VCaP (cell line): ENCODE results near the gene PERM1.
"Not testable (repeated sequence)": the region's sequence is repeated elsewhere in the genome, so short reads cannot be mapped to it uniquely, and the experiment has no call there.

Source experiments
- H3K27ac ChIP-seq: fragments of 450-650 bp; 2 replicates; pipeline ENCODE4 v1.5.1; 2017
- TF ChIP-seq, protein P1 (sequence below): fragments of 450-650 bp; conservative IDR thresholded peaks from 2 replicates; pipeline ENCODE4 v1.5.1; 2017; ENCODE audit warnings: mild to moderate bottlenecking, moderate library complexity

Gene PERM1

DNA sequence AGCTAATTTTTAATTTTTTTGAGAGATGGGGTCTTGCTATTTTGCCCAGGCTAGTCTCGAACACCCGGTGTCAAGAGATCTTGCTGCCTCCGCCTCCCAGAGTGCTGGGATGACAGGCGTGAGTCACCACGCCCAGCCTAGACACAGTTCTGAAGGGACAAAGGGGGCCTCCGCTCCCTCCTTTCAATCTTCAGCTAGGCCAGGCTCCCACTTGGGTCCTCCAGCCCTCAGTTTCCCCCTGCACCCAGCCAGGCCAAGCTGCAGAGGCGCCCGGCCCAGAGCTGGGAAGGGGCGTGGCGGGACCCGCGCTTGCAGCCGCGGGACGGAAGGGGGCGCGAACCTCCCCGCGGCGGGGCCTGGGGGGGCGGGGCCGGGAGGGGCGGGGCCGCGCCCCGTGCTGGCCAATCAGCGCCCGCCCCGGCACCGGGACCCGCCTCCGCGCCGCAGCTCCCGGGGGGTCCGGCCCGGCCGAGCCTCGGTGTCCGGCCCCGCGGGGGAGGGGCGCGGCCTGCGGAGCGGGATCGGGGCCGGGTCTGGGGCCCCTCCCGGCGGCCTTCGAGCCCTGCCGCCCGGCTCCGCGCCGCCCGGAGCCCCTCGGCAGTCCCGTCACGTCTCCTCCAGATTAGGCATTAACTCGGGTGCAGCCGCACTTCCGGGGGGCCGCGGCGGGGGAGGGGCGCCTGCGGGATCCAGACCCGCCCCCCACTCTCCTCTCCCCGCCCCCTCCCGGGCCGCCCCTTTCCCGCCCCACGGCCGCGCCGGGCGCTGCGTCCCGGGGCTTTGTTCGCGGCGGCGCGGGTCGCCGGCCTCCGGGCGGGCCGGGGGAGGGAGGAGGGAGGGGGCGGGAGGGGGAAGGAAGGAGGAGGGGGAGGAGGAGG, 37.5 kb upstream of the PERM1 start:
- peak overlapping the region; percentile 86 for H3K27ac ChIP-seq
- TF ChIP-seq, protein P1, sequence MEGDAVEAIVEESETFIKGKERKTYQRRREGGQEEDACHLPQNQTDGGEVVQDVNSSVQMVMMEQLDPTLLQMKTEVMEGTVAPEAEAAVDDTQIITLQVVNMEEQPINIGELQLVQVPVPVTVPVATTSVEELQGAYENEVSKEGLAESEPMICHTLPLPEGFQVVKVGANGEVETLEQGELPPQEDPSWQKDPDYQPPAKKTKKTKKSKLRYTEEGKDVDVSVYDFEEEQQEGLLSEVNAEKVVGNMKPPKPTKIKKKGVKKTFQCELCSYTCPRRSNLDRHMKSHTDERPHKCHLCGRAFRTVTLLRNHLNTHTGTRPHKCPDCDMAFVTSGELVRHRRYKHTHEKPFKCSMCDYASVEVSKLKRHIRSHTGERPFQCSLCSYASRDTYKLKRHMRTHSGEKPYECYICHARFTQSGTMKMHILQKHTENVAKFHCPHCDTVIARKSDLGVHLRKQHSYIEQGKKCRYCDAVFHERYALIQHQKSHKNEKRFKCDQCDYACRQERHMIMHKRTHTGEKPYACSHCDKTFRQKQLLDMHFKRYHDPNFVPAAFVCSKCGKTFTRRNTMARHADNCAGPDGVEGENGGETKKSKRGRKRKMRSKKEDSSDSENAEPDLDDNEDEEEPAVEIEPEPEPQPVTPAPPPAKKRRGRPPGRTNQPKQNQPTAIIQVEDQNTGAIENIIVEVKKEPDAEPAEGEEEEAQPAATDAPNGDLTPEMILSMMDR, result peak; percentile 89

DNA sequence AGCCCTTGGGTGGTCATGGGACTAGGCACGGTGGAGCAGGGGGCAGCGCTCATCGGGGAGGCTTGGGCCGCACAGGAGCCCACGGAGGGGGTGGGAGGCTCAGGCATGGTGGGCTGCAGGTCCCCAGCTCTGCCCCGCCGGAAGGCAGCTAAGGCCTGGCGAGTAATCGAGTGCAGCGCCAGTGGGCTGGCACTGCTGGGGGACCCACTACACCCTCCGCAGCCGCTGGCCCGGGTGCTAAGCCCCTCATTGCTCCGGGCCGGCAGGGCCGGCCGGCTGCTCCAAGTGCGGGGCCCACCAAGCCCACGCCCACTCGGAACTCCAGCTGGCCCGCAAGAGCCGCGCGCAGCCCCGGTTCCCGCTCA, 36.4 kb upstream of the PERM1 start:
- H3K27ac ChIP-seq, result not testable (repeated sequence)

DNA sequence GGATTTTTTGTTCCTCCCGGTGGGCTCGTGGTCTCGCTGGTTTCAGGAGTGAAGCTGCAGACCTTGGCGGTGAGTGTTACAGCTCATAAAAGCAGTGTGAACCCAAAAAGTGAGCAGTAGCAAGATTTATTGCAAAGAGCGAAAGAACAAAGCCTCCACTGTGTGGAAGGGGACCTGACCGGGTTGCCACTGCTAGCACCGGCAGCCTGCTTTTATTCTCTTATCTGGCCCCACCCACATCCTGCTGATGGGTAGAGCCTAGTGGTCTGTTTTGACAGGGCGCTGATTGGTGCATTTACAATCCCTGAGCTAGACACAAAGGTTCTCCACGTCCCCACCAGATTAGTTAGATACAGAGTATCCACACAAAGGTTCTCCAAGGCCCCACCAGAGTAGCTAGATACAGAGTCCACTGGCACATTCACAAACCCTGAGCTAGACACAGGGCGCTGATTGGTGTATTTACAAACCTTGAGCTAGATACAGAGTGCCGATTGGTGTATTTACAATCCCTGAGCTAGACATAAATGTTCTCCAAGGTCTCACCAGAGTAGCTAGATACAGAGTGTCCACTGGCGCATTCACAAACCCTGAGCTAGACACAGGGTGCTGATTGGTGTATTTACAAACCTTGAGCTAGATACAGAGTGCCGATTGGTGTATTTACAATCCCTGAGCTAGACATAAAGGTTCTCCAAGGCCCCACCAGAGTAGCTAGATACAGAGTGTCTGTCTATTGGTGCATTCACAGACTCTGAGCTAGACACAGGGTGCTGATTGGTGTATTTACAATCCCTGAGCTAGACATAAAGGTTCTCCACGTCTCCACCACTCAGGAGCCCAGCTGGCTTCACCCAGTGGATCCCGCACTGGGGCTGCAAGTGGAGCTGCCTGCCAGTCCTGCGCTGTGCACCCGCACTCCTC, 35.8 kb upstream of the PERM1 start:
- not testable (repeated sequence) for H3K27ac ChIP-seq

DNA sequence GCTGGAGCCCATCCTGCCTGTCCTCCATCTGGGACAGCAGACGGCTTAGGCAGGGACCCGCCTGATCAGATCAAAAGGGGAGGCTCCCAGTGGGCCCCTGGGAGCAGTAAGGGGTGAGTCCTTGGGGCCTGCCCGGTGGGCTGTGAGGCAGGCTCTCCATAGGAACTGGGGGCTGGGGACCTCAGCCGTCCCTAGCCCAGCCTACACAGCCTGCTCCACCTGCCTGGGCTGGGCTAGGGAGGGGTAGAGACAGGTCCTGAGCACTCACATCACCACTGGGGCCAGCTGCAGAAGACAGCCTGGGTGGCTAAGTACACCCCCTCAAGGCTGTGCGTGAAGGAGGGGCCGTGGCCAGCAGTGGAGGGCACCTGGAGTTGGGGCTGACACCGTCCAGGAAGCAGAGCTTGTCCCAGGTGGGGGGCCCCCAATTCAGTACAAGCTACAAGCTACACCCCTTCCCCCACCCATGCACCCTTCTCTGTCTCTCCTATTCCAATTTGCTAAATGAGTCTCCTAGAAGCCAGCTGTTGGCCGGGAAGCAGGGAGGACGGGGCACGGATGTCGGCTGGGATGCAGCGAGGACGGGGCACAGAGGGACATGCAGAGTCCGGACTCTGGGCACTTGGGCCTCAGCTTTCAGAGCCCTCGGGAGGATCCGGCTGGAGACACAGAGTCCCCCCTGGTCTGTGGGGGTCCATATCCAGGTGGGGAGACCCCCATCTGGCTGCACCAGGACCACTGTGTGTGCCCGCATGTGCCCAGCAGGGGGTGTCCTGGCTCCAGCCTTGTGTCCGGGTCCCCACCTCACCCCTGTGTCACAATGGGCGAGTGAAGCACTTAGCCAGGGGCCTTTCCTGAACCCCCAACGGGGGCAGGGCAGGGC, 33.1 kb upstream of the PERM1 start:
- peak overlapping the region; percentile 81 for H3K27ac ChIP-seq
- TF ChIP-seq, protein P1, result peak; percentile 60

DNA sequence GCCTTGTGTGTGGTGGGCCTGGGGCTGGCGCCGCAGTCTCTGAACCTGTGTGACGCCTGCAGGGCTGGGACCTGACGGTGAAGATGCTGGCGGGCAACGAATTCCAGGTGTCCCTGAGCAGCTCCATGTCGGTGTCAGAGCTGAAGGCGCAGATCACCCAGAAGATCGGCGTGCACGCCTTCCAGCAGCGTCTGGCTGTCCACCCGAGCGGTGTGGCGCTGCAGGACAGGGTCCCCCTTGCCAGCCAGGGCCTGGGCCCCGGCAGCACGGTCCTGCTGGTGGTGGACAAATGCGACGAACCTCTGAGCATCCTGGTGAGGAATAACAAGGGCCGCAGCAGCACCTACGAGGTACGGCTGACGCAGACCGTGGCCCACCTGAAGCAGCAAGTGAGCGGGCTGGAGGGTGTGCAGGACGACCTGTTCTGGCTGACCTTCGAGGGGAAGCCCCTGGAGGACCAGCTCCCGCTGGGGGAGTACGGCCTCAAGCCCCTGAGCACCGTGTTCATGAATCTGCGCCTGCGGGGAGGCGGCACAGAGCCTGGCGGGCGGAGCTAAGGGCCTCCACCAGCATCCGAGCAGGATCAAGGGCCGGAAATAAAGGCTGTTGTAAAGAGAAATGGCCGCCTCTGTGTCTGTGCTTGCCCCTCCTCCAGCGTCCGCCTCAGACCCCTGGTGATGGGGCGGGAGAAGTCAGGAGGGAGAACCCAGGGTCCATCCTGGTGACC, 32.2 kb upstream of the PERM1 start:
- peak overlapping the region; percentile 81 for H3K27ac ChIP-seq
- TF ChIP-seq, protein P1, result no peak

DNA sequence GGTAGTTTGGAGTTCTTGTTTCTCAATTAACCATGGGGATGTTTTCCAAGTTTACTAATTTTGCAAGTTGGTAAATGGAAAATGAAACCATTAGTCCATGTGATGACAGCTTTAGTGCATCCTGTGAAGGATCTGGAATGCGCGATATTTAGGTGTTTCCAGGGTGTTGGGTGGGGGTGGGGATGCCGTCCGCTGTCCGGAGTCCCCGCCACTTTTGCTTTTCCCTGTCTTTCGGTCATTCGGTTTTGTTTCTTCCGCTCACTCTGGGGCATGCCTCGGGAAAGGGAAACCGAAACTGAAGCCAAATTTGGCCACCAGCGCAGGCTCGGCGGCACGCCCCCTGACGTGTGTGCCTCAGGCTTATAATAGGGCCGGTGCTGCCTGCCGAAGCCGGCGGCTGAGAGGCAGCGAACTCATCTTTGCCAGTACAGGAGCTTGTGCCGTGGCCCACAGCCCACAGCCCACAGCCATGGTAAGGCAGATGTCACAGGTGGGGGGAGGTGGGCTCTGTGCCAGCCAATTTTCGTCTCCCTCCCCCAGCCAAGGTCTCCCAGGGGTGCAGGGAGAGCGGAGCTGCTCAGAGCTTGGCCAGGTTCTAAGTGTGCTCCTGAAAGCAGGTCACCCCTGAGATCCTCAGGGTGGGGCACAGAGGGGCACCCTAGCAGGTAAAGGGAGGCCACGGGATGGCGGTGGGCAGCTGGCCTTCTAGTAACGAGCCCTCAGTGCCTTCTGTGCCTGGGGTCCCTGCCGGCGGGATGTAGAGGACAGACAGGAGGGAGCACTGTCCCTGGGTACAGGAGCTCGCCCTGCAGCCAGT, 31.4 kb upstream of the PERM1 start, which contains the start of gene ISG15:
Gene ISG15 (plus strand): TSS at position 393 of the 817 bp plus-strand sequence. CDS start 77 bp downstream, at position 470.
- H3K27ac ChIP-seq, result peak within 1 kb of the TSS; percentile 81
- TF ChIP-seq, protein P1, result no peak

DNA sequence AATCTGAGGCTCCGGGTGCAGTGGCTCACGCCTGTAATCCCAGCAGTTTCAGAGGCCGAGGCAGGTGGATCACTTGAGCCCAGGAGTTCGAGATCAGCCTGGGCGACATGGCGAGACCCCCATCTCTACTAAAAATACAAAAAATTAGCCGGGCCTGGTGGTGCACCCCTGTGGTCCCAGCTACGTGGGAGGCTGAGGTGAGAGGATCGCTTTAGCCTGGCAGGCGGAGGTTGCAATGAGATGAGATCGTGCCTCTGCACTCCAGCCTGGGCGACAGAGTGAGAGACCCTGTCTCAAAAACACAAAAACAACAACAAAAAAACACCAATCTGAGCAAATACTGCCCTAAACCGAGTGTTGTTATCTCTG, 30.8 kb upstream of the PERM1 start:
- H3K27ac ChIP-seq, result peak overlapping the region; percentile 81
